GM12872 (cell line): ENCODE results near the gene TRAPPC6A.

Source experiments
- CTCF ChIP-seq: IDR thresholded peaks from 3 replicates; pipeline ENCODE4 v1.5.1; 2011; ENCODE audit warnings: low read depth, mild to moderate bottlenecking, low read length, moderate library complexity; ENCODE audit not compliant: insufficient read depth

The TRAPPC6A gene

GRCh38 chr19:45160870-45161737 lies 16.9 kb downstream of the TRAPPC6A start, which contains the start of gene NKPD1:
TSS of gene NKPD1 (minus strand) at chr19:45160982. CDS start at chr19:45160150, 832 bp downstream.
- no peak for TF ChIP-seq CTCF

- no peak for TF ChIP-seq CTCF
Observed at GRCh38 chr19:45159971-45160324, 18.1 kb downstream of the TRAPPC6A start.

GRCh38 chr19:45159210-45159970 lies 18.6 kb downstream of the TRAPPC6A start:
- no peak for TF ChIP-seq CTCF

- no peak for TF ChIP-seq CTCF
Observed at GRCh38 chr19:45158503-45159209, 19.4 kb downstream of the TRAPPC6A start.

GRCh38 chr19:45156751-45157150 lies 21.3 kb downstream of the TRAPPC6A start:
- TF ChIP-seq CTCF, result no peak

- TF ChIP-seq CTCF, result no peak
Observed at GRCh38 chr19:45156011-45156630, 21.9 kb downstream of the TRAPPC6A start.
